ENCODE measurements around the gene IRS2.

IRS2 gene

DNA sequence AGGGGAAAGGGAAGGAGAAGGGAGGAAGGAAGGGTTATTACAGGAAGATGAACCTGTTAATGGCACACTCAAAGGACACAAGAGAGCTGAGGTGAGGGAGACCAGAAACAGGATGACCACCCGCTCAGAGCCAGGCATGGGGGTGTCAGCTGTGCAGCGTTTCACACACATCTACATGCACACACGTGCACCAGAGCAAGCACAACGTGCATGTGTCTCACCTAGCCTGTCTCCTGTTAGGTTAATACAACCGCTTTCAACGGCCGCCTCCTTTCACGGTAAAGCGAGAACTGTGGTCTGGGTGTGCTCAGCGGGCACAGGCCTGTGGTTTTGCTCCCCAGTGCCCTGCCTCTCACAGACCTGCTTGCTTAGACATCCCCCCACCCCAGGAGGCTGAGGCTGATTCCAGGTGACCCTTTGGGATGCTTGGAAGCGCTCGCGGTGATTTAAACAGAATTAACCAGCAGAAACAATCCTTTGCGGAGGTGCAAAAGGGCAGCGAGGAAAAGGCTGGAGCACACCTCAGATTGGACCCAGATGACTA, 27.4 kb downstream of the IRS2 start:
- no peaks in the 10 kb centered on the region for H3K27me3 ChIP-seq (ENCODE audit: insufficient read depth, low read length, poor library complexity, severe bottlenecking)
- H3K9me2 ChIP-seq (replicated peaks; ENCODE audit: low read depth, low read length) = no peaks in the 10 kb centered on the region
- H3K4me1 ChIP-seq (ENCODE audit: insufficient read depth, low read length, poor library complexity, severe bottlenecking) = peaks cover 12% of the 10 kb centered on the region
- no peaks in the 10 kb centered on the region for H3K79me2 ChIP-seq (ENCODE audit: insufficient read depth, low read length)
- H2AFZ ChIP-seq (ENCODE audit: low read length) = no peak overlapping the region
- no peaks in the 10 kb centered on the region for H3K36me3 ChIP-seq (ENCODE audit: insufficient read depth, low read length)
- H3K9me3 ChIP-seq (ENCODE audit: insufficient read depth, low read depth, low read length) = no peaks in the 10 kb centered on the region
- H4K20me1 ChIP-seq (ENCODE audit: insufficient read depth, low read length, poor library complexity, severe bottlenecking) = no peaks in the 10 kb centered on the region
- H3K4me3 ChIP-seq (ENCODE audit: low read length, poor library complexity, severe bottlenecking) = no peak overlapping the region
- no peak overlapping the region for H3K4me2 ChIP-seq (ENCODE audit: low read depth, low read length, poor library complexity, severe bottlenecking)
- no peak for TF ChIP-seq EZH2phosphoT487 (IDR thresholded peaks at IDR 0.05; ENCODE audit: borderline replicate concordance)
- TF ChIP-seq, protein P1, sequence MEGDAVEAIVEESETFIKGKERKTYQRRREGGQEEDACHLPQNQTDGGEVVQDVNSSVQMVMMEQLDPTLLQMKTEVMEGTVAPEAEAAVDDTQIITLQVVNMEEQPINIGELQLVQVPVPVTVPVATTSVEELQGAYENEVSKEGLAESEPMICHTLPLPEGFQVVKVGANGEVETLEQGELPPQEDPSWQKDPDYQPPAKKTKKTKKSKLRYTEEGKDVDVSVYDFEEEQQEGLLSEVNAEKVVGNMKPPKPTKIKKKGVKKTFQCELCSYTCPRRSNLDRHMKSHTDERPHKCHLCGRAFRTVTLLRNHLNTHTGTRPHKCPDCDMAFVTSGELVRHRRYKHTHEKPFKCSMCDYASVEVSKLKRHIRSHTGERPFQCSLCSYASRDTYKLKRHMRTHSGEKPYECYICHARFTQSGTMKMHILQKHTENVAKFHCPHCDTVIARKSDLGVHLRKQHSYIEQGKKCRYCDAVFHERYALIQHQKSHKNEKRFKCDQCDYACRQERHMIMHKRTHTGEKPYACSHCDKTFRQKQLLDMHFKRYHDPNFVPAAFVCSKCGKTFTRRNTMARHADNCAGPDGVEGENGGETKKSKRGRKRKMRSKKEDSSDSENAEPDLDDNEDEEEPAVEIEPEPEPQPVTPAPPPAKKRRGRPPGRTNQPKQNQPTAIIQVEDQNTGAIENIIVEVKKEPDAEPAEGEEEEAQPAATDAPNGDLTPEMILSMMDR (conservative IDR thresholded peaks at IDR 0.05; ENCODE audit: low read length) = no peak
- no peaks in the 10 kb centered on the region for H3F3A ChIP-seq (ENCODE audit: low read depth)
- H3K9ac ChIP-seq (ENCODE audit: low read depth, low read length, poor library complexity, severe bottlenecking) = no peak overlapping the region

DNA sequence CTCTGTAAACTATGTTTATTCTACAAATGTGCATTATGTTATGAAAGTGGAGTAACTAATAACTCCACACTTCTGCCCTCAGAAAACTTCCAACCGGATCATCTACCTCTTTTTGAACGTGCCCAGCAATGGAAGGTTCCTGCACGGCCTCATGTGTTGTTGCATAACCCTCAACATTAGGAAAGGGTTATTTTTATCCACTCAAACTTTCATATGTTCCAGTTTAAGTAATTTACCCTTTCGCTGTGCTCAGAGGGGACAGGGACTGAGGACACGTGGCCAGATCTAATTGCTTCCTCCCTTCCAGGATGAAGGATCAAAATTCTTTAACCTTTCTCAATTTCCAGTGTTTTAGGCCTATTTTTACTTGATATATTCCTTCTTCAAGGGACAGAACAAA, 29.6 kb downstream of the IRS2 start:
- Histone ChIP-seq H3K4me2 (ENCODE audit: low read depth, low read length, poor library complexity, severe bottlenecking) (no peak overlapping the region), H3K36me3 (ENCODE audit: insufficient read depth, low read length) (no peaks in the 10 kb centered on the region), H3K9me3 (ENCODE audit: insufficient read depth, low read depth, low read length) (no peaks in the 10 kb centered on the region), H2AFZ (ENCODE audit: low read length) (no peak overlapping the region), H4K20me1 (ENCODE audit: insufficient read depth, low read length, poor library complexity, severe bottlenecking) (no peaks in the 10 kb centered on the region), H3K27me3 (ENCODE audit: insufficient read depth, low read length, poor library complexity, severe bottlenecking) (no peaks in the 10 kb centered on the region), H3F3A (ENCODE audit: low read depth) (no peaks in the 10 kb centered on the region), H3K9ac (ENCODE audit: low read depth, low read length, poor library complexity, severe bottlenecking) (no peak overlapping the region), H3K9me2 (replicated peaks; ENCODE audit: low read depth, low read length) (no peaks in the 10 kb centered on the region), H3K4me1 (ENCODE audit: insufficient read depth, low read length, poor library complexity, severe bottlenecking) (peaks cover 8% of the 10 kb centered on the region), H3K79me2 (ENCODE audit: insufficient read depth, low read length) (no peaks in the 10 kb centered on the region), H3K4me3 (ENCODE audit: low read length, poor library complexity, severe bottlenecking) (no peak overlapping the region)
- no peak for TF ChIP-seq EZH2phosphoT487 (IDR thresholded peaks at IDR 0.05; ENCODE audit: borderline replicate concordance)
- TF ChIP-seq, protein P1 (conservative IDR thresholded peaks at IDR 0.05; ENCODE audit: low read length) = no peak

DNA sequence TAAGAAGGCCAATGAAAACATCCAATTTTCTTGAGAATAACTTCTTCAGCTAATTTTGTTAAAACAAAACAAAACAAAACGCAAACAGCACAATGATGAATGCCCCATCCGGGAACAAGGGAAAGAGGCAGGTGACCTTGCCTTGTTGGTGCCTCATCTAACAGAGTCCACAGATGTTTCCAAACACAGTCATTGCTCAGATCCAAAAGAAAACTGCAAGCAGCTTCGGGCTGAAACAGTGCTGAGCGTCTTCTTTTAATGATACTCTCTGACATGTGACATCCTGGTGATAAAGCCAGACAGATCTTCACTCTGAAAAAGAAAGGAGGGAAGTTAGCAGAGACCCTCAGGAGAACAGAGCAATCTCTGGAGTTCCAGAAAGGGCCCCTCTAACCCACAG, 30.4 kb downstream of the IRS2 start:
- H3K4me1 ChIP-seq (ENCODE audit: insufficient read depth, low read length, poor library complexity, severe bottlenecking) = peaks cover 12% of the 10 kb centered on the region
- H3K79me2 ChIP-seq (ENCODE audit: insufficient read depth, low read length) = no peaks in the 10 kb centered on the region
- no peaks in the 10 kb centered on the region for H3K36me3 ChIP-seq (ENCODE audit: insufficient read depth, low read length)

More for the DNA sequence above, 30.4 kb downstream of the IRS2 start:
- Histone ChIP-seq H3K9me3 (ENCODE audit: insufficient read depth, low read depth, low read length) (no peaks in the 10 kb centered on the region), H3K27me3 (ENCODE audit: insufficient read depth, low read length, poor library complexity, severe bottlenecking) (no peaks in the 10 kb centered on the region), H3K9me2 (replicated peaks; ENCODE audit: low read depth, low read length) (no peaks in the 10 kb centered on the region), H3K4me3 (ENCODE audit: low read length, poor library complexity, severe bottlenecking) (no peak overlapping the region), H3F3A (ENCODE audit: low read depth) (no peaks in the 10 kb centered on the region), H3K9ac (ENCODE audit: low read depth, low read length, poor library complexity, severe bottlenecking) (no peak overlapping the region), H2AFZ (ENCODE audit: low read length) (no peak overlapping the region), H4K20me1 (ENCODE audit: insufficient read depth, low read length, poor library complexity, severe bottlenecking) (no peaks in the 10 kb centered on the region), H3K4me2 (ENCODE audit: low read depth, low read length, poor library complexity, severe bottlenecking) (no peak overlapping the region)
- no peak for TF ChIP-seq EZH2phosphoT487 (IDR thresholded peaks at IDR 0.05; ENCODE audit: borderline replicate concordance)
- TF ChIP-seq, protein P1 (conservative IDR thresholded peaks at IDR 0.05; ENCODE audit: low read length) = no peak
